Lung (tissue), 12 donors: Measurements from ENCODE around the gene TRA2A. TPM values are rescaled to one million over a fixed set of nuclear protein-coding genes. Genes with fewer than 3 reads are reported as not detected.
A peak's percentile ranks its signal among the peaks of the same experiment; 100 is the strongest.

ENCODE experiments used
- ATAC-seq: fragments of 200-7000 bp; cut with Tn5 transposase; one replicate; pipeline ENCODE4 v1.9.1; 2020; ENCODE audit warnings: moderate number of reproducible peaks; ENCODE audit not compliant: insufficient read depth, low FRiP score
- DNase-seq, 3 donors: peaks; one replicate each; pipeline ENCODE4 v3.0.0-alpha.2; 2013 to 2017
- H3K27ac ChIP-seq, 2 donors: one replicate each; pipeline ENCODE4 v1.5.1; 2013; ENCODE audit warnings: mild to moderate bottlenecking in 2 of 2, moderate library complexity in 2 of 2, control low read depth in 1 of 2, inconsistent platforms in 1 of 2, low read depth in 1 of 2, low read length in 1 of 2
- H3K27me3 ChIP-seq, 3 donors: one replicate each; pipeline ENCODE4 v1.5.1; 2013; ENCODE audit warnings: low read length in 2 of 3; ENCODE audit not compliant: control insufficient read depth in 3 of 3, insufficient read depth in 3 of 3
- H3K36me3 ChIP-seq, 4 donors: one replicate each; pipeline ENCODE4 v1.5.1; 2013; ENCODE audit warnings: low read length in 4 of 4, mild to moderate bottlenecking in 1 of 4, moderate library complexity in 1 of 4; ENCODE audit not compliant: control insufficient read depth in 4 of 4, insufficient read depth in 4 of 4
- H3K4me1 ChIP-seq, 5 donors: one replicate each; pipeline ENCODE4 v1.5.1; 2013; ENCODE audit warnings: low read length in 5 of 5, mild to moderate bottlenecking in 2 of 5, moderate library complexity in 1 of 5; ENCODE audit not compliant: control insufficient read depth in 5 of 5, insufficient read depth in 5 of 5
- H3K4me3 ChIP-seq: one replicate; pipeline ENCODE4 v1.5.1; 2013; ENCODE audit warnings: mild to moderate bottlenecking, control low read depth, moderate library complexity
- H3K9ac ChIP-seq, 2 donors: one replicate each; pipeline ENCODE4 v1.5.1; 2013; ENCODE audit warnings: low read length in 2 of 2, control low read depth in 1 of 2; ENCODE audit not compliant: insufficient read depth in 1 of 2
- H3K9me3 ChIP-seq, 4 donors: one replicate each; pipeline ENCODE4 v1.5.1; 2013; ENCODE audit warnings: low read length in 3 of 4, mild to moderate bottlenecking in 1 of 4, moderate library complexity in 1 of 4; ENCODE audit not compliant: control insufficient read depth in 4 of 4, insufficient read depth in 3 of 4
- CTCF ChIP-seq: IDR thresholded peaks from 2 replicates; pipeline ENCODE4 v1.5.1; 2012; ENCODE audit warnings: mild to moderate bottlenecking; ENCODE audit errors: control extremely low read depth, extremely low read depth
- WGBS, 2 donors: extraction: QIAGEN DNeasy Blood & Tissue Kit; methylation state at CpG; one replicate each; pipeline ENCODE4 v1.1.7; 2013; 5-methylcytosine and 5-hydroxymethylcytosine counted together
- polyA plus RNA-seq, 2 donors: library from polyadenylated mRNA; stranded (reverse); fragments of 200-250 nt; gene quantifications; one replicate each; pipeline ENCODE4 v1.2.1, GENCODE V29; 2013
- total RNA-seq, 2 donors: library from RNA; depleted of rRNA in 1 of 2; stranded (reverse); fragments of >200 nt in 1 of 2; gene quantifications; one replicate each; pipeline ENCODE4 v1.2.1, GENCODE V29; 2014 to 2021
- donor health status: control.
- donor health status: control.
- donor health status: Bipolar disorder and iron deficiency.
- donor health status: healthy.
- donor health status: DM: yes; HTN: yes; CAD: no.

TRA2A gene
- total and polyA plus RNA-seq, 4 donors: 46.3 to 99.0 (median 82.4) TPM

GRCh38 chr7:23533238-23533604 is 1.4 kb upstream of the TRA2A start:
- DNase-seq: no peak
- TF ChIP-seq CTCF: no peak
- 96 to 99% methylated on average over 5 of the region's 5 CpGs for WGBS, 2 donors

GRCh38 chr7:23532490-23533237 is 883 bp upstream of the TRA2A start:
- Histone ChIP-seq H3K4me1 (peaks cover 0 to 19% (median 9%) of the 10 kb centered on the region in 5 donors), H3K27ac (peak overlapping the region; percentile 88 to 98), H3K27me3 (no peaks in the 10 kb centered on the region), H3K4me3 (no peak overlapping the region), H3K36me3 (peaks cover 0 to 9% (median 0%) of the 10 kb centered on the region in 4 donors), H3K9ac (peak overlapping the region in 1 of 2 donors; percentile 100), H3K9me3 (no peaks in the 10 kb centered on the region)
- no peak for ATAC-seq
- DNase-seq: no peak
- 93 to 95% methylated on average over 23 of the region's 23 CpGs for WGBS, 2 donors
- TF ChIP-seq CTCF: no peak

More at GRCh38 chr7:23533238-23533604, 1.4 kb upstream of the TRA2A start:
- Histone ChIP-seq H3K4me3 (no peak overlapping the region), H3K27me3 (no peaks in the 10 kb centered on the region), H3K36me3 (peaks cover 0 to 9% (median 0%) of the 10 kb centered on the region in 4 donors), H3K9ac (no peak overlapping the region), H3K4me1 (peaks cover 0 to 13% (median 9%) of the 10 kb centered on the region in 5 donors), H3K9me3 (no peaks in the 10 kb centered on the region), H3K27ac (no peak overlapping the region)
- ATAC-seq: no peak

- Histone ChIP-seq H3K4me1 (peaks cover 0 to 32% (median 14%) of the 10 kb centered on the region in 5 donors), H3K27me3 (no peaks in the 10 kb centered on the region), H3K36me3 (peaks cover 0 to 9% (median 0%) of the 10 kb centered on the region in 4 donors), H3K9me3 (no peaks in the 10 kb centered on the region), H3K4me3 (peak overlapping the region; percentile 63), H3K9ac (peak overlapping the region; percentile 100), H3K27ac (peak overlapping the region; percentile 88 to 98)
- 0% methylated on average over 55 of the region's 55 CpGs for WGBS, 2 donors
- DNase-seq (peak in 2 of 3 donors; percentile 71 to 81), ATAC-seq (peak; percentile 45)
- TF ChIP-seq CTCF: no peak
These were observed 559 bp downstream of the TRA2A start for GRCh38 chr7:23531050-23531793.
